Bronchial epithelial cell (primary cell): ENCODE data around the gene IL24. TPM values are rescaled to one million over a fixed set of nuclear protein-coding genes. Genes with fewer than 3 reads are reported as not detected.

Experiments used
- DNase-seq: peaks from one replicate; pipeline ENCODE4 v3.0.0-alpha.2; 2010; ENCODE audit warnings: low read depth
- FAIRE-seq: peaks from 2 replicates; lab custom pipeline; 2011; peaks lifted over from hg19 to GRCh38; lab: Jason Lieb, UNC
- H3K27me3 ChIP-seq: 2 replicates; pipeline ENCODE4 v1.5.1; 2011; ENCODE audit warnings: low read length; ENCODE audit not compliant: control insufficient read depth, insufficient read depth
- H3K36me3 ChIP-seq: 2 replicates; pipeline ENCODE4 v1.5.1; 2011; ENCODE audit warnings: low read length; ENCODE audit not compliant: control insufficient read depth, insufficient read depth
- H3K4me3 ChIP-seq: 2 replicates; pipeline ENCODE4 v1.5.1; 2011; ENCODE audit warnings: mild to moderate bottlenecking, low read depth, low read length, control low read depth
- total RNA-seq: library from RNA; depleted of rRNA; stranded (reverse); fragments of >200 nt; gene quantifications from 2 replicates; pipeline ENCODE4 v1.2.1, GENCODE V29; 2014
- TF ChIP-seq, protein P1 (sequence below): IDR thresholded peaks from 2 replicates; pipeline ENCODE4 v1.5.1; 2011; ENCODE audit warnings: mild to moderate bottlenecking, moderate library complexity, low read length, control low read depth, inconsistent platforms; ENCODE audit not compliant: insufficient read depth, severe bottlenecking

IL24 gene
- total RNA-seq, 1 donor from 2014 or later: 0.26 TPM

DNA sequence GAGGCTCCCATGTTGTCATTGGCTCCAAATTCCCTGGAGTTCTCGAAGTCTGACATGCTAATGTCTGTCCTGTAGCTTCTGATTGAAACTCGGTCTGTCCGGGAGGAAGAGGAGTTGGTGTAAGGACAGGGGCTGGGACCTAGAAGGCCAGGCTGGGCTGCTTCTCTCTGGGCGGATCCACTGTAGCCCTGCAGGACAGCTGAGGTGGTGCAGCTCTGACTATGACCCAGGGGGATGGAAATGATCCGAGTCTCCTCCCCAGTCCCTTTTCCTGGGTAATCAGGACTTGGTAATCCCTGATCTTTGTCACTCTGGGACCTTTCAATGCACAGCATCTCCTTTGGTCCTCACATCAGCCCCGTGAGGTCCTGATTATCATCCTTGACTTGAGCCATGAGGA is 34.5 kb downstream of the IL24 start:
- TF ChIP-seq, protein P1, sequence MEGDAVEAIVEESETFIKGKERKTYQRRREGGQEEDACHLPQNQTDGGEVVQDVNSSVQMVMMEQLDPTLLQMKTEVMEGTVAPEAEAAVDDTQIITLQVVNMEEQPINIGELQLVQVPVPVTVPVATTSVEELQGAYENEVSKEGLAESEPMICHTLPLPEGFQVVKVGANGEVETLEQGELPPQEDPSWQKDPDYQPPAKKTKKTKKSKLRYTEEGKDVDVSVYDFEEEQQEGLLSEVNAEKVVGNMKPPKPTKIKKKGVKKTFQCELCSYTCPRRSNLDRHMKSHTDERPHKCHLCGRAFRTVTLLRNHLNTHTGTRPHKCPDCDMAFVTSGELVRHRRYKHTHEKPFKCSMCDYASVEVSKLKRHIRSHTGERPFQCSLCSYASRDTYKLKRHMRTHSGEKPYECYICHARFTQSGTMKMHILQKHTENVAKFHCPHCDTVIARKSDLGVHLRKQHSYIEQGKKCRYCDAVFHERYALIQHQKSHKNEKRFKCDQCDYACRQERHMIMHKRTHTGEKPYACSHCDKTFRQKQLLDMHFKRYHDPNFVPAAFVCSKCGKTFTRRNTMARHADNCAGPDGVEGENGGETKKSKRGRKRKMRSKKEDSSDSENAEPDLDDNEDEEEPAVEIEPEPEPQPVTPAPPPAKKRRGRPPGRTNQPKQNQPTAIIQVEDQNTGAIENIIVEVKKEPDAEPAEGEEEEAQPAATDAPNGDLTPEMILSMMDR: no peak
- no peaks in the 10 kb centered on the region for H3K36me3 ChIP-seq
- no peaks in the 10 kb centered on the region for H3K27me3 ChIP-seq
- H3K4me3 ChIP-seq: no peak overlapping the region
- FAIRE-seq (no peak), DNase-seq (no peak)

DNA sequence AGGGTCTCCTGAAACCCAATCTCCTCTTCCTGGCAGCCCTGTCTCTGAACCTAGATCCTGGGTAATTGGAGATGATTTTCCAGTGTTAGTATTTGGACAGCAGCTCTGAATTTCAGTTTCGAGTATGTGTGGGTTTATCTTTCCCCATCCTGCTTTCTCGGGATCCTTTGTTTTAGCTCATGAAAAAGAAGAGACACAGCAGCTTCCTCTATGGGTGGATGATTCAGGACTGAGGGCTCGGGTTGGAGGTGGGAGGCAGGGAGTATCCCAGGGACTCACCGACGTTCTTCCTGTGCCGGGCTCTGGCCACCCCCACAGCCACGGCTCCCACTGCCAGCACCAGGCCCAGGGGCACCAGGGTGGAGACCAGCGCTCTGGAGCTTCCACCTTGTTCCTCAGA is 34.9 kb downstream of the IL24 start:
- no peak overlapping the region for H3K4me3 ChIP-seq
- no peak for DNase-seq
- TF ChIP-seq, protein P1: no peak
- no peak for FAIRE-seq
- no peaks in the 10 kb centered on the region for H3K27me3 ChIP-seq
- H3K36me3 ChIP-seq: no peaks in the 10 kb centered on the region

DNA sequence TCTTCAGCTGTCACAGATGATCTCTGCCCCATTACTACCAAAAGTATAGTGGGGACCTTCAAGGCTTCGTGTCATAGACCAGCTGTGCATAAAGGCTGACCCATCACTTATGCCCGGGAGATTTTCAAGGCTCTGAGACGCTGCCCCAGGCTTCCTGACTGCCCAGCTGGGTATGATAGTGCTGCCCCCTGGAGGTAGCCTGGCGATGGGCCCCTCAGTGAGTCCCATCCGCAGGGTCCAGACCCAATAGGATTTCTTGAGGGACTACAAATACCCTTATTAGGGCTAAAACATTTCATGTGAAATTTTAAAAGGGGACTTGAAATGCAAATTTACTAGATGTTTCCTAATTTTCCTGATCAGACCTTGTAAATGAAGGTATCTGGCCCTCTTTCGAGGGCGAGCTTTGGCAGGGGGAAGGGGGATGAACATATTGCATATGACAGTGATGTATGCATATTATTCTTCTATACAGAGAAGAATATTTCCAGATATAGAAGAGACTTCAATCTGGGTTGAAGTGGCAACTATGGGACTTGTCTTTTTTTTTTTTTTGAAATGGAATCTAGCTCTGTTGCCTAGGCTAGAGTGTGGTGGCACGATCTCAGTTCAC is 36.2 kb downstream of the IL24 start:
- no peak overlapping the region for H3K4me3 ChIP-seq
- no peak for FAIRE-seq
- no peaks in the 10 kb centered on the region for H3K36me3 ChIP-seq
- TF ChIP-seq, protein P1: peak; percentile 41
- DNase-seq: no peak
- H3K27me3 ChIP-seq: no peaks in the 10 kb centered on the region

DNA sequence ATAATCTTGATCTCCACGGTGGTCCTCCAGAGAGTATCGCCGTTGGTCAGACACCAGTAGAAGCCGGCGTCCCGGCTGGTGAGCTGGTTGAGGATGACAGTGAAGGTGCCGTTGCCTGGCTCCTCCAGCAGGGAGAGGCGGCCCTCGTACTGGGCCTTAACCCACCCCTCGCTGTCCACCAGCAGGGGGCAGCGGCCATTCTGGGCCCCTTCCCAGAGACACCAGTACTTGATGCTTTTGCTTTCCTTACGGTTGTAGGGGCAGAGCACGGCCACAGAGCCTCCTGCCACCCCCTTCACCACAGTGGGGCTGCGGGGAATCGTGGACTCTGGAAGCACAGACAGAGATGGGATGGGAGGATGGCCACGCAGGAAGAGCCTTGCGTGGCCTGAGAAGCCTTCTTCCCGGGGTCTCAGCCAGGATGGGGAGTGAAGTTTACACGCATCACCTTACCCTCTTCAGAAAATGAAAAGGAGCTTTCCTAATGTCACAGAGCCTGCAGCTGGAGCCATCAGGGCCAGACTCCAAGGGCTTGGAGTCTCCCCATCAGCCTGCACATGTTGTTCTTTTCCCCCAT is 38.3 kb downstream of the IL24 start:
- FAIRE-seq: no peak
- no peak overlapping the region for H3K4me3 ChIP-seq
- no peak for DNase-seq
- TF ChIP-seq, protein P1: peak; percentile 22
- no peaks in the 10 kb centered on the region for H3K36me3 ChIP-seq
- no peaks in the 10 kb centered on the region for H3K27me3 ChIP-seq

DNA sequence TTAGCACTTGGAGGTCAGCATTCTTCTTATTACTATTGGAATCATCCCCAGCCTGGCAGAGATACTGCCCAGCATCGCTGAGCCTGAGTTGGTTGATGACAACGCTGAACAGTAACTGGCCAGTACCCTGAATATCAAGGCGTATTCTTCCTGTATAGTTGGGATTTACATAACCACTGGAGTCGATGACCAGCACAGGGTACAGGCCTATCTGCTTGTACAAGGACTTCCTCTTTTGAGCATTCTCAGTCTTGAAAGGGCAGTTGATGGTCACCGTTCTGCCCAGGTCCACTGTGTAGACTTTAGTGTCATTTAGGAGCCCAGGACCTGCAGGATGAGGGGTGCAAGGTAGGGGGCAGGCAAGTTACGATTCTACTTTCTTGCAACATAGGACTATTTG is 40.2 kb downstream of the IL24 start:
- no peak for FAIRE-seq
- DNase-seq: no peak
- TF ChIP-seq, protein P1: no peak
- Histone ChIP-seq H3K36me3 (no peaks in the 10 kb centered on the region), H3K27me3 (no peaks in the 10 kb centered on the region), H3K4me3 (no peak overlapping the region)

DNA sequence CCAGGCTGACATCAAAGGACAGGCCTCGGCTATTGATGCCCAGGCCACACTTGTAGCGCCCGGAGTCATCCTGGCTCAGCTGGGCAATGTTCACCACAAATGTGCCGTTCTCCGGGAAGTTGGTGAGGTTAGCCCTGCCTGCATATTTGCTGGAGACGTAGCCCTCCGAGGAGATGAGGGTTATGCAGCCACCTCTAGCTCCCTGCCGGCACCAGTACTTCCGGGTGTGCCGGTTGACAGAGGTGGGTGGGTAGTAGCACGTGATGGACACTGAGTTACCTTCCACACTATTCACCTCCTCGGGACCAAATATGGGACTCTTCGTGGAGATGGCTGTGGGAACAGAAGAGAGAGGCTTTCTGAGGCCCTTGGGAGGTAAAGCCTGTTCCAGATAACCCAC is 41.9 kb downstream of the IL24 start:
- H3K36me3 ChIP-seq: no peaks in the 10 kb centered on the region
- TF ChIP-seq, protein P1: no peak
- H3K4me3 ChIP-seq: no peak overlapping the region
- H3K27me3 ChIP-seq: no peaks in the 10 kb centered on the region
- no peak for FAIRE-seq
- no peak for DNase-seq
